ENCODE data around the gene INF2.

INF2 gene

DNA sequence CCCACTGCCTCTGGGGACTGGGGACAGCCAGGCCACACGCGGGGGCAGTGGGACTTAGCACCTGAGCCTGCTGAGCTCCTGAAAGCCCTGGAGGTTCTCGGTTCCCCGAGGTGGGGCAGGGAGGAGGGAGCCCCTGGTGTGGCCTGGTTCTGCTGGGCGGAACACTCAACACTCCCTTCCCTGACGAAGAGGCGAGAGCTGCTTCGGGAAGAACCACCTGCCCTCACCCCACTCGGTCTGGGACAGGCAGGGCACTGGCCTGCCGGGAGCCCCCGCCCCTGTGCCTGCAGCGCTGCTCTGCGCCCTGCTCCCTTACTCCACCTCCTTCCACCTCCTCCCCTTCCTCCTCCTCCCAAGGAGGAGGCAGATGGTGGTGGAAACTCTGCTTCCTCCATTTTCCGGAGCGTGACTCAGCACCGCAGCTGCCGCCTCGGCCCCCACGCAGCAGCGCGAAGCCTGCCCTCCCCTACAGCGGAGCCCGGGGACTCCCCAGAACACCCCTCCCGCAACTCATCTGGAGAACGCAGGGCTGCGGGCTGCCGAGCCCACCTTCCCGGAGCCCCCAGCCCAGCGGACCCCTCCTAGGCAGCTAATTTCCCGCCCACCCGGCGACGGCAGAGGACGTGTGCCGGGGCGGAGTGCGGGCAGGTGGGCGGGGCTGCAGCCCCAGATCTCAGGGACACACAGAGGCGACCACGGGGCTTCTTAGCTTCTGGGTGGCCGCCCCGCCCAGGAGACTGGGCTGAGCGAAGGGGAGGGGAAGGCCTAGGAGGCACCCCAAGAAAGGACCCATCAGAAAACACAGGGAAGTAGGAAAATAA is 11.7 kb upstream of the INF2 start:
- DNase-seq = no peak

DNA sequence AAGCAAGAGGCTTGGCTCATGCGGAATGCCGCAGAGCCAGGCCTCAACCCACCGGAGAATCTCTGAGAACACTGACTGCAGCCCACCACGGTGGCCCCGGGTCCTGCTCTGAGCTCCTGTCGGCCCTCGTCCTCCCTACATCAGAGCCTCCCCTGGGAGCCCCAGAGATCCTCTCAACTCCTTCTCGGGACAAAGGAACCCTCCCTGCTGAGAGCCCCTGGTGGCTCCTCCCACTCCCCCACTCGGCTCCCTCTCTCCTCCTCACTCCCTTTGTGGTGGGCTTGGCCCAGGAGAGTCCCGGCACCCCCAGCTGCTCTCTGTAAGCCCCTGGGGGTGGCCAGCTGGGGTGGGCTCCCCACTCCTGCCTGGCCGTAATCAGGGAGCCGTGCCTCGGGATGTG is 11.1 kb upstream of the INF2 start:
- no peak for DNase-seq

DNA sequence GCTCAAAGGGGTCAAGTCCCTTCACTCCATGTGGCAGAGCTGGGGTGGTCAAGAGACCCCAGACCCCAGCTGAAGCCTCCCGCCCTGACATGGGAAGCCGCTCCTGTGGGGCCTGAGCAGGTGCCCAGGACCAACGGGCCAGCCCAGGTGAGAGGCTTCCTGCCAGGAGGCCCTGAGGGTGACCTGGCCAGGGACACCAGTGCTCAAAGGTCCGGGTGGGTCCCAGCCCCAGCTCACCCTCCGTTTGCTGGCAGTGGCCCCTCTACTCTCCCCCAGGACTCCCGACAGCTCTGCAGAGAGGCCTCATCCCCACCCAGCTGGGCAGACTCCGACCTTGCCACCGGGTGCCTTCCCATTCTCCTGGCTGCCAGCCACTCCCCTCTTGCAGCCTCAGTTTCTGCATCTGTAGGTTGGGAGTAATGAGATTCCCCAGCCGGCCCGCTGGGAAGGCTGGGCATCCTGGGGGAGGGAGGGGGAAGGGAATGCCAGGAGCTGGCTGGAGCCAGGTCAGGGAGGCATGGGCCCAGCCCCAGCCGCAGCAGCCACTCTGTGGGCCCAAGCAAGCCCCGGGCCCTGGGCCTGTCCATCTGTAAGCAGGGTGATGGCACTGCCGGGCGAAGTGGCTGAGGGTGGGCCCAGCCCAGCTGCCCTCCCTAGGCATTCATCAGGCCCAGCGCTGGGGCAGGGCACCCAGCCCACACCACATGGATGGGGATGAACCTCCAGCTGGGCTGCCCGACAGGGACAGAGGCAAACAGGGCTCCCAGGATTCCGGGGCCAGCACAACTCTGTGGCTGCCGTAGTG is 10.3 kb upstream of the INF2 start:
- DNase-seq = no peak

DNA sequence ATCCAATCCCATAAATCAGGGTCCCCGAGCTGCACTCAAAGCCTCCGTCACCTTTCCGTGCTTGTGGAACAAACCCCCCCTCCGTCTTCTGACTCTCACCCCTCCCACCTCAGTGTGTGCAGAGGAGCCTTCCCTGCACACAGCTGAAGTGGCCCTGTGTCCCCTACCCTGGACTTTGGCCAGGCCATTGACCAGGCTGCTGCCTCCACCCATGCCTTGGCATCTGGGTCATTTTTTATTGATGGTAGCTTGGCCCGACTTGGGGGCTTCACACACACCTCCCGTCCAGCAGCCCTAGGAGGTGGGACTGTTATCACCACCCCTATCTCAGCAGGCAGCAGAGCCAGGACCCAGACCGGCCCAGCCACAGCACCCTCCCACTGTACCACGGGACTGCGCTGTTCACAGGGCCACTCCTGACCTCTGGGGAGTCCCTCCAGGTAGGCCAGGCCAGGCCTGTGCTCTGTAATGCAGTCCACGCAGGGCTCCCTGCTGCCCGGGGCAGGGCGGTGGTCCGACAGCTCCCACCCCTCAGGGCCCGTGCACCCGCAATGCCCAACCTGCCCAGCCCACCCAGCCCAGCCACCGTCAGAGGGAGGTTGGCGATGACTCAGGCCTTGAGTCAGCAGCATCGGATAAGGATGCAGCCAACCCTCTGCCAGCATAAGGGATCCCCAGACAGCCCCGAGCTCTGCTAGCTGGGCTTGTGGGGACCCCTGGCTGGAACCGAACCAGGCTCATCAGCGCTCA is 9.2 kb upstream of the INF2 start:
- DNase-seq = no peak

DNA sequence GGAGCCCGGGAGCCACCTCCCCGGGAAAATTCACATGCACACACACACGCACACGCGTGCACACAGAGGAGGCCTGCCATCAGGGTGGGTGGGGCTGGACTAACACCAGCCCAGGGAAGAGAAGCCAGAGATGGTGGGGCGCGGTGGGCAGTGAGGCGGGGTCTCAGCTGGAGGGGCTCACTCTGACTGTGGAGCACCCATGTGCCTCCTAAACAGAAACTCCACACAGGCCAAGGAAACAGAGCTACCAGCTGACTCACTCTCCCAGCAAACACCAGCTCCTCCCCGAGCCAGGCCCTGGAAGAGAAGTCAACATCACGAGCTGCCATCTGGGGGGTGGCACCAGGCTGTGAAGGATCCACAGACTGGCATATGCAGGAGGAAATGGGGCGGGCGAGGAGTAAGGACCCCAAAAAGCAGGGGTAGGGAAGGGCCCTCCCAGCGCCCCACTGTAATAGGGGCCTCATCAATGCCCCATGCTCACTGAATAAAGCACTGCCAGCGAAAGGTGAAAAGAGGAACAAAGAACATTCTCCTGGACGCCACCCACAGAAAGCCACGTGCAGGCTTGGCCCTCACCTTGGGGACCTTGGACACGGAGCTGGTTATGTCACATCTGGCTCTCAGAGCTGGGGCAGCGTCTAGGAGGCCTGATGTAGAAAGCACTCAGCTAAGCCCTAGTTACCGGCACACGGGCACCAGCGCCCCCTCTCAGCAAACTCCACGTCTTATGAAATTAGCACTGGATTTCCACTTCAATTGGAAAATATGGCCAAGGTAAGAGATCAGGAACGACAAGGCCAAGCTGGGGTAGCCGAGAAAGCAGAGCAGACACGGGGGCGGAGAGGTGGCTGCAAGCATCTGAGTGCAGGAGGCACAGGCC is 8.4 kb upstream of the INF2 start:
- DNase-seq = no peak

DNA sequence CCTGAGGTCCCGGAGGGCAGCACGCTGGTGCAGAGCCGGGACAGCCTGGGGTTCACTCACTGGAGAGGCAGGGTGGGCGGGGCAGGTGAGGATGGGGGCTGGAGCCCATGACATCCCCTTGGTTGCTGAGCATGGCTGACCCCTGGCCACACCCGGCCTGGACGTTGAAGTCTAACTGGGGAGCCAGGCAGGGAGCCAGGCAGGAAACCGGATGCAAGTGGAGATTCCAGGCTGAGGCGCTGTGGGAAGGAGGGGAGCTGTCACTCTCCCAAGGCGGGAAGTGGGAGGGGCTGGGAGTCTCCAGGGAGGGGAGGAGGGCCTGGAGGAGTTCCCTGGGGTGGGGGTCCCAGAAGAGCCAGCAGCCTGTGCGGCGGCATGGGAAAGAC is 7.7 kb upstream of the INF2 start:
- DNase-seq = no peak

DNA sequence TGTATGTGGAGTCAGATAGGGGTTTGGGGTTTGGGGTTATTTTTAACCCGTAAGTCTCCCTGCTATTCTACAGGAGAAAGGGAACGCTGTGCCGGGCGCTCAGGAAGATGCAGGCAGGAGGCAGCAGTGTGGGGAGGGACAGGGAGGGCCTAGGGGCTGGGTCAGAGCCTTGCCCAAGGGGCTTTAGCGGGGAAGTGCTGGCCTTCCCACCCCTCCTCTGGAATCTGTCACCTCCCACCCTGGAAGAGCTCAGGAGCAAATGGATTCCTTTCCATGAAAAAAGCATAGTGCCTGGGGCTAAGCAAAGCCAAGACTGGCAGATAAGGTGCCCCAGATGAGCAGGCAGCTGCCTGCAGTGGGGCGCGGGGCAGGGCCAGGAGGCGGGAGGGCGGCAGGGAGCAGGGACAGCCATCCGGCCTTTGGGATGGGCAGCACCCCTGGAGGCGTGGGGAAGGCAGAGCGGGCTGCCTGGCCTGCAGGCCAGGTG is 7.3 kb upstream of the INF2 start:
- no peak for DNase-seq

DNA sequence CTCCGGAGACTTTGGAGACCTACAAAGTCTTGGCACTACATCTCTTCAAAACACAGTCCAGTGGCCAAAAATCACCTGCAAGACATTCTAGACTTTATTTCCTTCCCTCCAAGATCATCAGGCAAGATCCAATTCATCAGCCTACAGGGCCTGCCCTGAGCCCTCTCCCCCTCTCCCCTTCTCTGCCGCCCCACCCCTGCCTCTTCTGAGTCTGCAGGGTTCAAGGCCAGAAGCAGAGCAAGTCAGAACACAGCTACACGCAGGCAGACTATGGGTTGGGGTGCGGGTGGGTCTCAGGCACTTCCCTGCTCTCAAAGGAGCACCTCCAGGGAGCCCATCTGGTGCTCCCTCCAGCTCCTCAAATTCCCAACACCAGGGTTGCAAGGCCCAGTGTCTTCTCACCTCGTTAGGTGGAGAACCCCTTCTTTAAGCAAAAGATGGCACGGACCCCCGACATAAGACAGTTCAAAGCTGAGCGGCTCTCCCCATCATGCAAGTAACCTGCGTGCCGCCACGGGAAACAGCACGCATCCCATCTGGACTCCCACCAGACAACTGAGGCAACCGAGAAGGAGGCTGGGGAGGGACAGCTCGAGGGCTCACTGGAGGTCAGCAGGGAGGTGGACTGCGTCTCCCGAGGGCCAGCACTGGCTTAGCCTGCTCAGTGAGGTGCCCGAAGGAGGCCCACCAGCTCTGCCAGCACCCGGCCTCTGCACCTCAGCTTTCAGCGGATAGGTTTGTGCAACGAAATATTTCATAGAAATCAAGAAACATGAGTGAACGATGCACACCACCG is 5.6 kb upstream of the INF2 start:
- DNase-seq = no peak

DNA sequence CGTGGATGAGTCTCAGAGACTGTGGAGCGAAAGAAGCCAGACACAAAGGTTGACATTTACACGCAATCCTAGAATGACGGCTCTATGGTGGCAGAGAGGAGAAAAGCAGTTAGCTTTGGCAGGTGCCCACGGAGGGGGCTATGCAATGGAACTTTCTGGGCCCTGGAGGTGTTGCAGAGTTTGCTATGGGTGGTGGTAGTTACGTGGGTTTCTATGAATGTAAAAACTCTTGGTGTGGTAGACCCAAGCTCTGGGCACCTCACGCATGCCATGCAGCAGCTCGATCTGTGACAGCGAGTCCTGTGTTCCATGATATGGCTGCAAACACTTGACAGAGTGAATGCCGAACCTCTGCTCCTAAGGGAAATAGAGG is 5.0 kb upstream of the INF2 start:
- no peak for DNase-seq

DNA sequence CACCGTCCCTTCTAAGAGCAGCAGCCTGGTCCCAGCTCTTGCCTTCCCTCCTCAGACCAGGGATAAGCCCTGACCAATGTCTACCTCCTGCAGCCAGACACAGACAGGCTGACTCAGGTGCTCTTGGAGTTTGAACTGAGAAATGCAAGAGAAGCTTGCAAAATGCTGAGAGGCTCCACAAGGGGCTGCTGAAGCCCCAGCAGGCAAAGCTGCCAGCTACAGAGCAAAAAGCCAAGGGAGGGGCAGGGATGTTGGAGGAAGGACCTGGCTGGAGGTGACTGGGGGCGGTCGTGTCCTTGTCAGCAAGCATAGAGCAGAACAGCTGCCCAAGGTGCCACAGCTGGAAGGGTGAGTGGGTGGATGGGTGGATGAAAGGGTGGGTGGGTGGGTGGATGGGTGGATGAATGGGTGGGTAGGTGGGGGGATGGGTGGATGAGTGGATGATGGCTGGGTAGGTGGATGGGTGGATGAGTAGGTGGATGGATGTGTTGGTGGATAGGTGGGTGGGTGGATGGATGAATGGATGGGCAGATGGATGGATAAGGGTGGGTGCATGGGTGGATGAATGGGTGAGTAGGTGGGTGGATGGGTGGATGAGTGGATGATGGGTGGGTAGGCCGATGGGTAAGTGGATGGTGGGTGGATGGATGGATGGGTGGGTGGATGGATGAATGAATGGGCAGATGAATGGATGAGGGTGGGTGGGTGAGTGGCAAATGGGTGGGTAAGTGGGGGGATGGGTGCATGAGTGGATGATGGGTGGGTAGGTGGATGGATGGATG is 4.0 kb upstream of the INF2 start:
- DNase-seq = no peak

DNA sequence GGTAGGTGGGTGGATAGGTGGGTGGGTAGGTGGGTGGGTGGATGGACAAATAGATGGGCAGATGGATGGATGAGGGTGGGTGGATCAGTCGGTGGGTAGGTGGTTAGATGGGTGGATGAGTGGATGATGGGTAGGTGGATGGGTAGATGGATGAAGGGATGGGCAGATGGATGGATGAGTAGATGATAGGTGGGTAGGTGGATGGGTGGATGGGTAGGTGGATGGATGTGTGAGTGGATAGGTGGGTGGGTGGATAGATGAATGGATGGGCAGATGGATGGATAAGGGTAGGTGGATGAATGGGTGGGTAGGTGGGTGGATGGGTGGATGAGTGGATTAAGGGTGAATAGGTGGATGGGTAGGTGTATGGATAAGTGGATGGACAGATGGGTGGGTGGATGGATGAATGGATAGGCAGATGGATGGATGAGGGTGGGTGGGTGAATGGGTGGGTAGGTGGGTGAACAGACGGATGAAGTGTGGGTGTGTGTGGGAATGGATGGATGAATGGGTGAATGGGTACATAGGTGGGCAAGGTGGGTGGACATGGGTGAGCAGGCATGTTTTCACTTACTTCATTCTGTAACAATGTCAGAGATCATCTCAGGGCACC is 3.3 kb upstream of the INF2 start:
- DNase-seq = no peak

DNA sequence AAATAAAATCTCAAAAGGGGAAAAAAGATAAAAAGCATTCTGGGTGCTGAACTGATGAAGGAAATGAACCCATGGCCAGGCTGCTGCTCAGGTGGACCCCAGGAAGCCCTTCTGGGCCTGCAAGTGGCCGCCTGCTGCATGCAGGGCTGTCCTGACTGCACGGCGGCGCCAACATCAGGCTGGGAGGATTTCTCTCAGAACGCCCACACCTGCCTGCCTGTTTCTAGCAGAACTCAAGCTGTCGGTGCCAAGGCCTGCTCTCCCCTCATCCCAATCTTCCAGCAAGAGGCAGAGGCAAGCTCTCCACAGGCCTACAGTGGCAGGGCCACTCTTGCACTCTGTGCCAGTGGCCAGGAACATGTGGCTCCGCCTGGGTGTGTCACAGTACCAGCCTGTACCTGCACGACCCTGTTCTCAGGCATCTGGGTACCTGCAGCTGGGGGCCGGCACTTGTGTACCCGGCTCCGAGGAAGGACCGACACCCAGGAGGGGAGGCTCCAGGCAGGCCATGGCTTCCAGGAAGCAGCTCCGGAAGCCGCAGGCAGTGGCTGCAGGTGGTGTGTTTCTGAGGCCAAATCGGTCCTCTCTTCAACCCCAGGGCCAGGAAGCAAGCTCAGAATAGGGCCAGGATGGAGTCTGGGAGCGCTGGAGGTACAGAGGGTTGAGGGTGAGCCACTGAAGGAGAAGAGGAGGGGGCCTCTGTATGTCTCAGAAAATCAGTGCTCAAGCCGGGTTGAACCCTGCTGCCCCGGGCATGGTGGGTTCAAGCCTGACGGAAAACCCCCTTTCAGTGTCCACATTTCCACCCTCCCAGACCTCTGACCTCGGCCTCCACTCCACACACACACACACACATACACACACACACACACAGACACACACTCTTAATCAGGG is 2.5 kb upstream of the INF2 start:
- no peak for DNase-seq

DNA sequence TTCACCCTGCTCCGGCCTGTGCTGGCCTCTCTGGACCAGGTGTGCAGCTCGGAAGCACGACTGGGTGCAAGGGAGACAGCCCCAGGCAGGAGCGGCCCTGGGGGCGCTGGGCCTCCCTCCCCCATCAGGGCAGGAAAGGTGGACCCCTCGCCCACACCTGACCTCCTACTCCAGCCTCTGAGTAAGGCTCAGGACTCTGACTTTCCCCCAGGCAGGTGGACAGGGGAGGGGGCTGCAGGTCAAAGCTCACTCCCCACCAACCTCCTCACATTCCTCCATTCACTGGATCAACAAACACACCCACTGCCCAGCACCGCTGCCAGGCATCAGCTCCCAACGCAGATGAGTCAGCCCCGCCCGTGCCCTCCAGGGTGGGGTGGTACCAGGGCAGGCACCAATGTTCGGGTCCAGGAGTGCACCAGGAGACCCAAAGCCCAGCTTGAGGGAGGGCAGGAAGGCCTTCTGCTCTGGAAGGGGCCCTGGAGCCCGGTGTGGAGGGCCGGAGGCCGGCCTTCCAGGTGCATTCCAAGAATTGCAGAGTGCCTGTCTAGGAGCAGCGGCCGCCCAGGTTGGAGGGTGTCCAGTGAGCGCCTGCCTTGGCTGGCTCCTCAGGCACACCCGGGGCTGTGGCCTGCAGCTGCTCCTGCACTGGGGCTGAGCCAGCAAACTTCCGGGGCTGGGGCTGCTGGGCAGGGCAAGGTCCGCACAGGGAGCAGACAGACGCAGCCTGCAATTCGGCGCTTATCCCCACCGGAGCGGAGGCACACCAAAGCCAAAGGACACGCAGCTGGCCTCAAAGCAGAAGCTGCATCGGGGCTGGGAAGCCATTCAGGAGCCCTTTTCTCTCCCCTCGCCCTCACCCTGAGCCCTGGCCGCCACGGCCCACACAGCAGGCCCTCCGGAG is 1.6 kb upstream of the INF2 start:
- no peak for DNase-seq

DNA sequence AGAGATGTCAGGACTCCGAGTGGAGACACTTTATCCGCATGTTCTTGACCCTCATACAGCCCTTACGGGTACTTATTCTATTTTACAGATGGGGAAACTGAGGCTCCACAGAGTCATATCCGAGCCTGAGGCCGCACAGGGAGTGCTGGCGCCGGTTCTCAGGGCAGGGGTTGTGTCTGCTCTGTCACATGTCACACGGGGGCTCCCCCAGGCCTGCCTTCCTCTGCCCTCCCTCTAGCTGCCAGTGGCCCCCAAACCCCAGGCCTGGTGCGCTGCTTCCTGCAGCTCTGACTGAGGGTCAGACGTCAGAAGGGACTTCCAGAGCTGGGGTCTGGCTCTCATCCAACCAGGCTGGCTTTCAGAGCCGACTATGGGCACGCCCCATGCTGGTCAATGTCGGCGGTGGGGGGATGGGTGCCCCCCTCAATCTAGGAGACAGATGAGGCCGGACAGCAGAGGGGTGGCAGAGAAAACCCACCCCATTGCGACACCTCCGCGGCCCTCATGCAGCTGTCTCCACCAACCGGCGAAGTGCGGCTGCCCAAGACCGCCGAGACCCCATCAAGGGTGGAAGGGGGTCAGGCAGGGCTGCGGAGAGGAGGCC is 811 bp upstream of the INF2 start:
- DNase-seq = no peak

DNA sequence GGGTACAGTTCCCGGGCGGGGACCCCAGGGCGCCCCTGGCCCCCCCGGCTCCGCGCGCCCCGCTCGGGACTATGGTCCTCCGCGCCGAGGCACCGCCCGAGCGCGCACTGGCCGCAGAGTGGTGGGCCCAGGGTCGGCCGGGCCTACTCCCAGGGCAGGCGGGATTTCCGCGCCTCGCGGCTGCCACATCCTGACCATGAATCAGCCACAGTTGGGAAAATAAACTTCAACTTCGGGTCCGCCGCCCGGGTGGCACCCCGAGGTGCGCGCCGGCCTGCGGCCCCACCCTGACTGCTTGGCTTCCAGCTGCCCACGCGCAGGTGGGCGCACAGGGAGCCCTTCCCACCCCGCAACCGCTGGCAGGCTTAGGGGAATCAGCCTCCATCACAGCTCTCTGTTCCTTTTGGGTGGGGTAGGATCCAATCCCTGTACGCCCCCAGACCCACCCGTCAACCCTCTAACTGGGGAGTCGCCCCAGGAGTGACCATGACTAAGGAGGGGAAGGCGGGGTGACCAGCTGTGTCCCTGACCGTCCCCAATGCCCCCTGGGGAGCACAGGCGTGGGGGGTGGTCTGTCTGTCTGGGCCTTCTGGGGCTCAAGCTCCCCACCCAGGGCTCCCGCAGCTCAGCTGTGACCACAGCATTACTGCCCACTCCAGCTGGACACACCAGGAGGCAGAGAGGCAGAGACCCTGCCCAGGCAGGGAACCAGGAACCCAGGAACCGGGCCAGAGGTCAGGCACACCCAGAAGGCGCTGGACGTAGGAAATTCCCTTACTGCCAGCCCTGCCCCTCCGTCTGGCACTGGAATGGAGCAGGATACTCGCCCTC is 678 bp downstream of the INF2 start:
- no peak for DNase-seq

DNA sequence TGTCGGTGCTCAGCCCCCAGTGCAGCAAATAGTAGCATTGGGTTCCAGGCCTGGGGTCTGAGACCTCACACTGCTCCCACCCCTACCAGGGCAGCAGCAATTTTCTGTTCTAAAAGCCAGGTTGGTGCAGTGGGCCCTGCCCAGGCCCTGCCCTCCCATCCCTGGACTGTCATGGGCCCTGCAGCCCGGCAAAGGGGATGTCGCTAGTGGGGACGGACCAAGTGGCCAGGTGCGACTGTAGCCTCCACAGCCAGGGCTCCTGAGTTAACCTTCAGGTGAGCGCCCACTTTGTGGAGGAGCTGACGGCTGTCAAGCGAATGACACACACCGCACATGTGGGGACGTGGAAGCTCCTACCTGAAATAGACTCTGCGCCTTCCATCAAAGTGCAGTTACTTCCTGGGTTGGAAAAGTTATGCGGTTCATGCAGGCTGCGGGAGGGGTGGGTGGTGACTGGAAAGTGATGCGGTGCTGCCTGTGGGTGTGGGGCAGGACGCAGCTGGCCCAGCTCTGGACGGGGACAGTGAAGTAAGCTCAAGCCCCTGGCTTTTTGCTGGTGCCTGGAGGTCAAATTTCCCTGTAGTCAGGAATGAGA is 1.5 kb downstream of the INF2 start:
- no peak for DNase-seq
